AG04449 (cell line): ENCODE data around the gene OS9.

Source experiments
- CTCF ChIA-PET: fragments of 350-600 bp; formaldehyde crosslinking; extraction: SDS; loops from one replicate; lab custom pipeline; 2021; ENCODE audit warnings: antibody characterized with exemption; lab: Yijun Ruan, JAX
- POLR2A ChIA-PET: fragments of 400-600, 350-600 bp; formaldehyde crosslinking; extraction: SDS; loops from one replicate; lab custom pipeline; 2020; ENCODE audit warnings: antibody characterized with exemption, inconsistent platforms; lab: Yijun Ruan, JAX
- DNase-seq: peaks from one replicate; pipeline ENCODE4 v3.0.0-alpha.2; 2010; ENCODE audit warnings: low read depth, low spot score
- H3K4me3 ChIP-seq: 2 replicates; pipeline ENCODE4 v1.5.1; 2011; ENCODE audit warnings: low read depth, mild to moderate bottlenecking, control low read depth, low read length
- TF ChIP-seq, protein P1 (sequence below): IDR thresholded peaks from one replicate; pipeline ENCODE4 v1.5.1; 2011; ENCODE audit warnings: mild to moderate bottlenecking, moderate library complexity, low read length, control low read depth, inconsistent platforms; ENCODE audit not compliant: insufficient read depth; ENCODE audit errors: missing control alignments

Gene OS9

DNA sequence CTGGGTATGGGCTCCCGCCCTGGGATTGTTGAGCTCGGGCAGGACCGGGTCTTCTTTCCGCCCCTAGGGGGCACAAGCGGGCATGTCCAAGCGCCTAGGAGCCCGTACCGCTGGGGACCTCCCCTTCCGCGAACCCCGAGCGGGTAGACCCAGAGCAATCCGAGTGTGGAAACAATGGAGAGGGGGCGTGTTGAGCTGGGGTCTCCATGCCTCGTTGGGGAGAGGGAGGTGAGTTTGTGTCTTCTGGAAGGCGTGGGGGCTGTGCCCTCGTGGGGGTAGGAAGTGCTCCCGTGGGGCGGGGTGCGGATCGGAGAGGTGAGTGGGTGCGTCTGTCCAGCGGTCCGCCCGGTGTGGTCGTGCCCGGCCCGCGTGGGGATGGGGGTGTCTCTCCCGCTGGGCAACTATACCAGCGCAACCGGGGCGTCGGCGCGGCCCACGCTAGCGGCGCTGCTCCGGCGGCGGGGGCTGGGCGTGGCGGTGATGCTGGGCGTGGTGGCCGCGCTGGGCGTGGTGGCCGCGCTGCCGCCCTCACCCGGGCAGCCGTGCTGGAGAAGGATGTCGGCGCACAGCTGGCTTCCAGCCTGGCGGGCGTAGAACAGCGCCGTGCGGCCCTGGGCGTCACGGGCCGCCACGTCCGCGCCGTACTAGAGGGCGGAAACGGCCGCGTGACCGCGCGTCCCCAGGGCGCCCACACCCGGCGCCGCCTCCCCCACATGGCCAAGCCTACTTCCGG, 32.4 kb downstream of the OS9 start:
- CTCF ChIA-PET: interaction anchor here (0.6 to 5.3 kb wide), 39 partner anchors 10 to 274 kb away, joined by 3 to 82 read pairs (median 4); partner anchors contain the start of genes AGAP2, CYP27B1, OS9 and TSFM
- DNase-seq: peak; percentile 29
- TF ChIP-seq, protein P1, sequence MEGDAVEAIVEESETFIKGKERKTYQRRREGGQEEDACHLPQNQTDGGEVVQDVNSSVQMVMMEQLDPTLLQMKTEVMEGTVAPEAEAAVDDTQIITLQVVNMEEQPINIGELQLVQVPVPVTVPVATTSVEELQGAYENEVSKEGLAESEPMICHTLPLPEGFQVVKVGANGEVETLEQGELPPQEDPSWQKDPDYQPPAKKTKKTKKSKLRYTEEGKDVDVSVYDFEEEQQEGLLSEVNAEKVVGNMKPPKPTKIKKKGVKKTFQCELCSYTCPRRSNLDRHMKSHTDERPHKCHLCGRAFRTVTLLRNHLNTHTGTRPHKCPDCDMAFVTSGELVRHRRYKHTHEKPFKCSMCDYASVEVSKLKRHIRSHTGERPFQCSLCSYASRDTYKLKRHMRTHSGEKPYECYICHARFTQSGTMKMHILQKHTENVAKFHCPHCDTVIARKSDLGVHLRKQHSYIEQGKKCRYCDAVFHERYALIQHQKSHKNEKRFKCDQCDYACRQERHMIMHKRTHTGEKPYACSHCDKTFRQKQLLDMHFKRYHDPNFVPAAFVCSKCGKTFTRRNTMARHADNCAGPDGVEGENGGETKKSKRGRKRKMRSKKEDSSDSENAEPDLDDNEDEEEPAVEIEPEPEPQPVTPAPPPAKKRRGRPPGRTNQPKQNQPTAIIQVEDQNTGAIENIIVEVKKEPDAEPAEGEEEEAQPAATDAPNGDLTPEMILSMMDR: peak; percentile 94
- POLR2A ChIA-PET: interaction anchor here (0.5 to 1.3 kb wide), 6 partner anchors 8 to 1041 kb away, joined by 3 to 7 read pairs (median 3); partner anchors contain the start of genes CDK4 and TSPAN31
- peak overlapping the region; percentile 91 for H3K4me3 ChIP-seq

DNA sequence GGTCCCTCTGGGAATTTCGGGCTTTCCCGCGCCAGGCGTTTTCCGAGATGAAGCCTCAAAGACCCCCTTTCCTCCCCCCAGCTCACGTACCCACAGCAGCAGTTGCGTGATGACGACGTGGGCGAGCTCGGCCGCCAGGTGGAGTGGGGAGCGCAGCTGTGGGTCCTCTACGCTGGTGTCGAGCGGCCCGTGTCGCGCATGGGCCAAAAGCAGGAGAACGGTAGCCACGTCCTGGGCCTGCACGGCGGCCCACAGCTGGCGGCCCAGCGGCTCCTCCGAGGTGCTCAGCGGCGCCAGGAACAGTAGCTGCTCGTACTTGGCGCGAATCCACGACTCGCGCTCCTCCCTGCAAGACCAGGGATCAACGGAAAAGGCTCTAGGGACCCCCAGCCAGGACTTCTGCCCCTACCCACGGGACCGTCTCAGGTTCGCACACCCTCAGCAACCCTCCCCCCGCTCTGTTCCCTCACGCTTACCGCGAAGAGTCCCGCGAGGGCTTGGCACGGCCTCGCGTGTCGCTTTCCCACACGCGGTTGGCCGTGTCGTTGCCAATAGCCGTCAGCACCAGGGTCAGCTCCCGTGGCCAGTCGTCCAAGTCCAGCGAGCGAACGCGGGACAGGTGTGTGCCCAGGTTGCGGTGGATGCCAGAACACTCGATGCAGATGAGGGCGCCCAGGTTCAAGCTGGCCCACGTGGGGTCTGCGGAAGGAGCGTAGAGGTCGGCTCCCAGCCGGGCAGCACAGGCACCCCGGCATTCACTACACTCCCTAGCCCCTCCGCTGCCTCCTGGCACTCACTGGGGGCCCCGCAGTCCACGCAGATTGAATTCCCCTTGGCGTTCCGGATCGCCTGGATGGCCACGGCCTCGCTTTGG, 33.2 kb downstream of the OS9 start:
- ChIA-PET POLR2A (interaction anchor here (0.6 to 1.3 kb wide), 3 partner anchors 12 to 1042 kb away, joined by 3 to 7 read pairs (median 3); partner anchors contain the start of gene TSPAN31), CTCF (interaction anchor here (0.8 to 5.3 kb wide), 21 partner anchors 9 to 271 kb away, joined by 3 to 82 read pairs (median 5); partner anchors contain the start of genes AGAP2, CYP27B1, OS9 and TSFM)

DNA sequence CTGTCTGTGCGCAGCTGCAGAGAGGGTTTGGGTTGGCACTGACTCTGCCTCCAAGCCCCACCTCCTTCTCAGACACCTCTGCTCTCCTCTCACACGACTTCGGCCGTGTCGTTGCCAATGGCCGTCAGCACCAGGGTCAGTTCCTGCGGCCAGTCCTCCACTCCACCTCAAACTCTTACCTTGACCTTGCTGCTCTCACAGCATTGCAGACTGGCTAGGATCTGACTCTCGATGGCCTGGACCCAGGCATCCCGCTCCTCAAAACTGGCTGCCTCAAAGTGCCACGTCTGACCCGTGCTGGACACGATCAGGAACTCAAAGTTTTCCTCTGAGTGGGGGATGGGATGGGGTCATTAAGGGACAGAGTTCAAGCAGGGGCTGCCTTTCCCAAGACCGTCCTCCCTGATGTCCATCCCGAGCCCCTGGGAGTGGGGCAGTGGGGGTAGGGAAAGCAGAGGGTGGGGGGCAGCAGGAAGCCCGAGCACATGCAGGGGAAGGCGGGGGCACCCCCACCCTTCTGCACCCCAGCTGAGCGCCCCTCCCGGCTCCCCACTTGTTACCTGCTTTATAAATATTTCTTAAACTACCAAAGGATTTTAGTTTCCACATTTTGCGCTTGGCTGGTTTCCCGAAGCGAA, 33.9 kb downstream of the OS9 start:
- TF ChIP-seq, protein P1: no peak
- CTCF ChIA-PET: interaction anchor here (3.2 to 5.3 kb wide), 3 partner anchors 8 to 35 kb away, joined by 22 to 82 read pairs (median 26); partner anchors contain the start of genes AGAP2, OS9 and TSPAN31
- POLR2A ChIA-PET: no interaction called here
- no peak for DNase-seq
- no peak overlapping the region for H3K4me3 ChIP-seq

More for the DNA sequence above, 33.2 kb downstream of the OS9 start:
- TF ChIP-seq, protein P1: peak; percentile 63
- peak overlapping the region; percentile 91 for H3K4me3 ChIP-seq
- no peak for DNase-seq

DNA sequence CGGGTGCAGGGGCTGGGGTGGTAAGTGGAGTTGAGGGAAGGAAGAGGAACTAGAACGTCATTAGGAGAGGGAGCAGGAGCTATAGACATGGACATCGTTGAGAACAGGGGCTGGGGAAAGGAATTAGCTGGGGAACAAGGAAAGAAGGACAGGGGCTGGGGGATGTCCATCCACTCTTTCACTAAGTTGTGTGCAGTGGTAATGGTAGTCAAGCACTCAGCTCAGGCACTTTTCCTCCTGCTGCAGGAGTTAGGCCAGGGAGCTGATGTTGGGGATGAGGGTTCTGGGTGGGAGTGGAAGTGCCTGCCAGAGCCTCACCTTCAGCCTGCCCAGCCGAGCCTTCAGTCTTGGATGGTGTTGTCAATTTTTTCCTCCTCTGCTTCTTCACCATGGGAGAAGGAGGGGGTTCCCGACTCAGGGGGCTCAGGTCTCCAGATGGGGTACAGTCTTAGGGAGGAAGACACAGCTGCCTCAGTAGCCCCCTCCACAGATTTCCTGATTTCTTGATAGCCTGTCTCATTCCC, 35.5 kb downstream of the OS9 start:
- ChIA-PET CTCF (interaction anchor here (1.3 kb wide), 1 partner anchor 15 kb away, joined by 3 read pairs; no protein-coding TSS in a partner anchor), POLR2A (no interaction called here)
- TF ChIP-seq, protein P1: no peak
- no peak overlapping the region for H3K4me3 ChIP-seq
- no peak for DNase-seq

DNA sequence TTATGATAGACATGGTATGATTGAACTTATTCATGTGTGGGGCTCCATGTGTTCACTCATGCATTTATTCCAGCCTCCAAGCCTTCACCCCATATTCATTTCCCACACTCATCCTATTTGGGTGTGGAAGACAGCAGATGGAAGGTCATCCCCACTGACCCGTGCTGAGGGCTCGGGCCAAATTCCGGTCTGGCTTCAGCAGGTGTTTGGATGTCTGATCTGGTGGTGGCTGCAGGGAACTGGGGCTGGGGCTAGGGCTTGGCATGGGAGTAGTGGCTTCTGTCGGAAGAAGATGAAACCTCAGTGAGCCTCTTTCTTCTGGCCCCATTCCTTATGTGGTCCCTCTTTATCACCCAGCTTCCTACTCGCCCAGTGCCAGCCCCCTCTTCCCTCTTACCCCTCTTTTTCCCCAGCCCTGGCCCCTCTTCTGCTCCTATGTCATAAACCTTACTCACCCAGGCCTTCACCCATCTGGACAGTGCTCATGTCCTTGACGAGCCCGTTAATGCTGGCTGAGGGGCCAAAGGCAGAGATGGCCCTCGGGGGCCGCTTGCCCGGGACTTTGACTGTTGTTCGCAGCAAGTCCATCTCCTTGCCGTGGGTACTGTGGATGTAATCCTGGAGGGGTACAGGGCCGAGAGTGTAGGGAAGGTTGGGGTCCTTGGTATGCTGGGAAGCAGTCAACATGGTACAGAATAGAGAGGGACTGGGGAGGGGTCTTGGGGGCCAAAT, 36.6 kb downstream of the OS9 start:
- TF ChIP-seq, protein P1: no peak
- ChIA-PET POLR2A (no interaction called here), CTCF (no interaction called here)
- DNase-seq: no peak
- no peak overlapping the region for H3K4me3 ChIP-seq
